ENCODE data around the gene DYNC1I1.

Gene DYNC1I1

DNA sequence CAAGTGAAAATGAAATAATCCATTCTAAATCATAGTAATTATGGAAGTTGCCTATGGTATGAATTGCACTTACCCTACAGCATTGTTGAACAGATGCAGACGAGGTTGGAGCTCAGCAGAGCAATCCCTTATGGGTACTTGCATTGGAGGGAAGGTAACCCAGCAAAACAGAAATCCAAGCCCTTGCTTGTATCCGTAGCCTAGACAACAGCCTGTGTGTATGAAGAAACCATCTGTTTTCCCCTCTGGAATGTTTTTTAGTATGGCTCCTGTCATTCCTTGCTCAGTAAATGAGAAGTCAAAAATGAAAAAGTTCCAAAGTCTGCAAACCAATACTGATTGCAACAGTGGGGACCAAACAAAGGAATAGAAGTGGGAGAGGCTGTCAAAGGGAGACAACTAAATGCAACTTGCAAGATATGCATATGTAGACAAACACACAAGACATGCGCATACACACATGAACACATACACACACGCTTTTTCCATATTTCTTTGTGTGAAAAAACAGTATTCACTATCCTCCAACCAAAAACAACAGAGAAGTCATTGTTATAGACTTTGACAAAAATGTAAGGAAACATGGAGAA, 260.8 kb downstream of the DYNC1I1 start:
- no peak for DNase-seq

DNA sequence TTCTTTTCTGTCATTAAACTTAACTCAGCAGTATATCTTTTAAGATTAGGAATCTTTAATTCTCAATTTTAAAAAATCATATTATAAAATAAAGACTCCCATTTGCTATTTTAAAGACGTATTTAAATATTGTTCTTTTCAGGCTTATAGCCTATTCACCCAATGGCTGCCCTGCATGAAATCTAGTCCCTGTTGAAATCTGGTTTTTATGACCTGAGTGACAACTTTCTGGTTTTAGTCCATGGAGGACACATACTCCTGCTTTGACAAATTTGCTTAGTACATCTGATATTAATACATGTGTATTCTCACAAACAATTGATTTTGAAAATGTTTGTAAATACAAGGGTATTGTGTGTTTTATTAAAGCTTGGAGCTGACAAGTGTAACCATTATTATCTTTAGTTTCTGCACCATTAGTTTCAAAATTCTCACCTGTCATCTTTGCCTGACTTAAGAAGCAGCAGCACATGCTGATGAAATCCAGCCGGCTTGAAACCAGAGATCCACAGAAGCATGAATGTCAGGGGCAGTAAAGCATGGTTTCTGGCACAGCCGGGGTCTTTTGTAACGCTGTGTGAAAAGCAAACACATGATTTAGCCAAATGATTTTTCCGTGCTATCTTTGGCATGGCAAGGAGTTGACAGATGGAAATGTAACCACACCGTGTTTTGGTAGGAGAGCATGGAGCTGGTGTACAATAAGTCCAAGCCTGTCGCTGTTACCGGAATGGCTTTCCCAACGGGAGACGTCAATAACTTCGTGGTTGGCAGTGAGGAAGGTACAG, 262.8 kb downstream of the DYNC1I1 start:
- DNase-seq: no peak

DNA sequence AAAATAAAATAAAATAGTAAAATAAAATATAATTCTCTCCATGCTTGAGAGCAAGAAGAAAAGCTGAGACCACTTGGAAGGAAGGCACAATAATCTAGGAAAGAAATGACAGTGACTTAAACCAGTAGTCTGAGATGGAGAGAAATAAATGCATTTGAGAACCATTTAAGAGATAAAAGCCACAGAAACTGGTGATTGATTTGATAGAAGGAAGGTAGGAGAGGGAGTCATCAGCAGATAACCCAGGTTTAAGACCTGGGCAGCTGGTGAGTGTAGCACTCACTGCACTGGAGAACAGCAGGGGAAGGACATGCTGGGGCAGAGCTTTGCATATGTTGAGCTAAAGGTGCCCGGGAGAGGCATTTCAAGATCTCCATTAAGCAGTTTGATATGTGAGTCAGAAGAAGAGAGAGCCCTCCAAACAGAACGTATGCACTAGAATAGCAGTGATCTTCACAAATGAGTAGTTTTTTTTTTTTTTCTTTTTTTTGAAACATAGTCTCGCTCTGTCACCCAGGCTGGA, 268.0 kb downstream of the DYNC1I1 start:
- DNase-seq: no peak

DNA sequence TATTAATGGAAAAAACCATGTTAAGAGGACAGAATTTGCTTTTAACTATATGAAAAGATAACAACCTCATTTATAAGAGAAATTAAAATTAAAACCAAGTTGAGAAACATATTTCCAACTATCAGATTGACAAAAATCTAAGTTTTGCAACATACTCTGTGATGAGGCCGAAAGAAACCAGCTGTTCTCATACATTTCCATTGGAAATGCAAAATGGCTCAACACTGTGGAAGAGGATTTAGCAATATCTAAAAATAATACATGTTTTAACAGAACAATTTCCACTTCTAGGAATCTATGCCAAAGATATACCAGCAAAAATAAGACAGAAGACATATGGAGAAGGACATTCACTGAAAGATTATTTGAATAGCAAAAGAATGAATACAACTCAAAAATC, 268.8 kb downstream of the DYNC1I1 start:
- DNase-seq: no peak

DNA sequence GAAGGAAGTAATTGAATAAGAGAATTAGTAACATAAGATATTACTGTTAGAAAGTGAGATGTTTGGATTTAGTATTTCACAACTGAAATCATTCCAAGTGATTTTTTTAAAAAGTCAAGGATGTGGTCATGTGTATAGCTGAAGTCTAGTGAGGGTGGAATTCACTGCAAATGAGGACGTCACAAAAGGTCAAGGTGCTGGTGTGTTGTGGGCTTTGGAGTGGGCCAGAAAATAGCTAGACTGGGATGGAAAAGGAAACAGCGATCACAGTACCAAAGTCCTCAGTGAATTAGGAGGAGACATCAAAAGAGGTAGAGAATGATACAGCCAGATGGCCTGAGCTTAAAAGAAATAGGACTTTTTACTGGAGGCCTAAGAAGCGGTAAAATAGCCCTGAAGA, 272.8 kb downstream of the DYNC1I1 start:
- no peak for DNase-seq

DNA sequence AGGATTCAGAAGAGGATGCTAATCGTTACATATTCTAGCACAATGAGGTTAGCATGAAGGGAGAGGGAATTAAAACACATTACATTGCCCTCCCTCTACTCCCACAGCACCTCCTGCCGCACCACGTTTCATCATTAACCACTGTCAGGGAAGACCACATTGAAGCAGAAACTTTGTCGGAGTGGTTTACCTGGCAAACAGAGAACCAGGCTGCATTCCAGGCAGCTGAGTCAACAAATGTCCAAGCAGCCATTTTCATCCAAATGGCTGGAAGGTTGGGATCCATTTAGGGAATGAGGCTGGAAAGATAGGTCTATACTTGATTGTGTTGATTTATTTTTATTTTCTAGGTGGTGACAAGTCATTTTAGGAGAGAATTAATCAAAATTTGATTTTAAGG, 273.6 kb downstream of the DYNC1I1 start:
- DNase-seq: no peak

DNA sequence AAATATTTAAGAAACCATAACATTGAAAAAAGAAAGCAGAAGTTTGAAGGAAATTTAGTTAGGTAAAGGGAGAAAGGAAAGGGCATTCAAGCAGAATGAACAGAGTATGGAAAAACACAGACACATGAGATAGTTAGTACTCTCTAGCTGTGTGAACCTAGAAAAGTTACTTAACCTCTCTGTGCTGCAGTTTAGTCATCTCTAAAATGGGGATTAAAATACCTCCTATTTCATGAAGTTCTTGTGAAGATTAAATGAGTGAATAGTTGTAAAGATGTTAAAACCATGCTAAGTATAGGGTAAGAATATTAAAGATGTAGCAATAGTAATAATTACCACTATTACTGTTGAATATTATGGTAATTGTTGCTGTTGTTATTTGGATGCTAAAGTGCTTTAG, 279.9 kb downstream of the DYNC1I1 start:
- DNase-seq: no peak

DNA sequence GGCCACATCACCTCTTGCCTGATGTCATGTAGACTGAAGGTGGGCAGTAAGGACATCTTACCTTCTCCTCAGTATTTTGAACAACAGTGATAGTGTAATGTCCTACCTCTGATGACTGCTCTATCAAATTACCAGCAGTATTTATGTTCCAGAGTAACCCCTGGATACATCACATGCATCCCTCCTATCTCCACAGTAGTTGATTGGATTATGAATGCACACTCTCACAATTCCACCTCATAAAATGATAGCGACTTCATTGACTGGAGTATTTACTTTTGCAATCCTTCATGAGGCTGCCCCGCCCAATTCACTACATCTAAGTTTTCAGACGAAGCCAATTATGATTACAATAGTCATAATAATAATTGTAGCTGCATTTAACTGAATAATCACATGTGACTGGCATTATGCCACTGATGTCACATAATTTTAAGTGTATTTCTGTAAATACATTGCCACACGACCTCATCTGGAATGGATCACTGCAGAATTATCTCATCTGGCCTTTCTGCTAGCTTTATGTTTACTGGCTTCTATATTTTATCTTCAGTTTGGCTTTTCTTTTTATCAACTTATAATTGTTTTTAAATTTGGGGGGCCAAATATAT, 280.6 kb downstream of the DYNC1I1 start:
- no peak for DNase-seq

DNA sequence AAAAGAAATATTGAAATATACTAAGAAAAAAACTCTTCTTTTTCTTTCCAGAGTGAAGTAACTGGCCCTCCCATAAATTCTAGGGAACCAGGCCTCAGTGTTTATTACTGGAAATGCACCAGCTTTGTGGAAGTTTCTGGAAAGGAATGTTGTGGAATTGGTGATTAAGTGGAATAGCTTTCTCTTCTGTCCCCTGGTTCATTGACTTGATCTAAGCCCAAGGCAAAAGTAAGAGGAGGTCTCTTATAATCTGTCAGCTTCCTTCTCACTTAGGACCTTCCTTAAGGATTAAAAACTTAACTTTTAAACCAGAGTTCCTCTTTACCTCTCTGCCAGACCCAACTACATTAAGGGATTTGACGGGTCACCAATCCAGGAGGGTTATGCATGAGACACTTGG, 283.4 kb downstream of the DYNC1I1 start:
- DNase-seq: no peak

DNA sequence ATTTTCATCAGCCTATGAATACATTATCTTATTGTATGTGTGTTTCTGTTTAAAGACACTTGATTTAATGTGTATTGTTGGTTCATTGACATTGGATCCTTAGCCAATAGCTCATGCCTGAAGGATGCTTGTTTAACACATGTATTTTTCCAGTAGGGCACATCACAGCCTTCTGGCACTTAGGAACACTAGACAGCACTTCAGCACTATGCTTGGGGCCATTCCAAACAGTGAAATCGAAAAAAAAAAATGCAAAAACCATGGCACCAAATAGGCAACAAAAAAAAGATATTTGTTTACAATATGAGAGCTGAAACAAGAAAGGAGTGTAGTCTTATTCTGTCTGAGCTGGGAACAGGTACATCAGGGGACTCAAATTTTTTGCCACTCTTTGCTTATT, 286.7 kb downstream of the DYNC1I1 start:
- DNase-seq: no peak

DNA sequence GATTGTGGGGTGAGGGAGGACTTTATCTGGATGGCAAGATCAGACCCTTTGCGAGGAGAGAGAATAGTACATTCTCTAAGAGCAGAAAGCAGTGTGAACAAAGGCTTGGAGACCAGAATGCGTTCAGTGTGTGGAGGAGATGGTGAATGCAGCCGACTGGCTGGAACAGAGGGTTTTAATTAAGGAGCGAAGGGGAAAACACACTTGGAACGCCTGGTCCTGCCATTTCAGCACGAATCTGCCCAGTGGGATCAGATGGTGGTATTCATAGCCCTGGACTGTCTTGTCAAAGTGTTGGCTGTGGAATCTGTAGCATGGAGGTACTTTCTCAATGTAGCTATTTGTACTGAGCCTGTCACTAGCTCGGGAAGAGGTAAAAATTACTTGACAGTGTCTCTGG, 288.7 kb downstream of the DYNC1I1 start:
- no peak for DNase-seq

DNA sequence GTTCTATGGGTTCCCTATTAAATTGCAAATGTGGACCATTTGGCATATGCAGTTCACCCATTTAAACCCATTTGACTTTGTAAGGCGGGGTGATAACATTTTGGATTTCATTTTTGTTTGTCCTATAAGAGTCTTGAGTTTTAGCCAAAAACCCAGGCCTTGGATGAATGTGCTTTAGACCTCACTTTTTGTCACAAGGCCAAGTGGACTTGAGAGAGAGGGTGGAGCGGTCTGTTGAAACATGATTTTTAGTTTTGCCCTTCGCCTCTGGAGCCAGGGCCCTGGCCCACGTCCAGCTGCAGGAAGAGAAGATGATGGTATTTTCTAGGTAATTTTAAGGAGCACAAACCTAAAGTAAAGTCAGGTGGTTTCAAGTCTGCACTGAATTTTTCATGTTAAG, 289.5 kb downstream of the DYNC1I1 start:
- no peak for DNase-seq

DNA sequence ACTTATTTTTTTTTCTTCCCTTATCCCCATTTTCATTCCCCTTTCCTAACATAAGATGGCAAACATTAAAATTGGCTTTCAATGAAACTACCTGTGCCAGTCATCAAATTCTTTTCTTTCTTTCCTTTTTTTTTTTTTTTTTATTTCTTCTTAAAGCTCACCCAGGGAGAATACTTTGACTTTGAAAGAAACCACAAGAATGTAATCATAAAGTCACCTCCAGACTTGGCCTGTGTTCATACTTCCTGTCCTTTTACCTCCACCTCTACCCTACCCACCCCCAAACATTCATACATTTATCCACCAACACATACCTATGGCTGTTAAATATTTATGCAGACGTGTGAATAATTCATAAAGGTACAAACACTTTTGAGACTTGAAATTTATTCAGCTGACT, 295.0 kb downstream of the DYNC1I1 start:
- DNase-seq: no peak

DNA sequence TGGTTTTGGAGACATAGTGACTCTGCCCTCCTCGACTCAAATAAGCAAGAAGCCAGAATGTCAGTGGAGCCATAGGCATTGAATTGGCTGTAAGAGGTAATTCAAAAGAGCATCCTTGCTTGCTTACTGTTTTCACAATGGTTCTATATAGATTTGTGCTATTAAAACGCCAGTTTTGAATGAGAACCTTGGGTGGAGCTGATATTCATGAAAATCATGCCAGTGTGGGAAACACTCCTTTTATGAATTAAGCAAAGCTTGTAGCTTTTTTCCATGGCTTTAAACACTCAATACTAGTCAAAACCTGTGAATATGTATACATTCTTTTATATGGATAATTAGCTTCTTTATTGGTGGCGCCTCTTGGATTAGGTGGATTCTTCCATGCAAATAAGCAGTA, 297.0 kb downstream of the DYNC1I1 start:
- no peak for DNase-seq

DNA sequence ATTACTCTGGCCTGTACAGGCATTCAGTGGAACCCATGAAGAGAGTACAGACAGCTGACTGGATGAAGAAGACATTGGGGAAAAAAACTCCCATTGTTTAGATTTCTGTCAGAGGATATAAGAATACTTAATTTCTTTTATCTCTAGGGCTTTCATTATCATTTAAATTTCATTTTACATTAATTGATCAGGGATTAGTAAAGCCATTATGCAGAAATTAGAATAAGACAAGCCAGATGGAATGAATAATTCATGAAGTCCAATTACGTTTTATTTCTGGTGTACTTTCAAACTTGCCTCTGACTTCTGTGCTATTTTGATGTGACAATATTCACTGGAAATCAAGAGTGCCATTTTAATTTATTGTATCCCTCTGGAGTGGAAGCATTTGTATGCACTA, 302.5 kb downstream of the DYNC1I1 start:
- DNase-seq: no peak

DNA sequence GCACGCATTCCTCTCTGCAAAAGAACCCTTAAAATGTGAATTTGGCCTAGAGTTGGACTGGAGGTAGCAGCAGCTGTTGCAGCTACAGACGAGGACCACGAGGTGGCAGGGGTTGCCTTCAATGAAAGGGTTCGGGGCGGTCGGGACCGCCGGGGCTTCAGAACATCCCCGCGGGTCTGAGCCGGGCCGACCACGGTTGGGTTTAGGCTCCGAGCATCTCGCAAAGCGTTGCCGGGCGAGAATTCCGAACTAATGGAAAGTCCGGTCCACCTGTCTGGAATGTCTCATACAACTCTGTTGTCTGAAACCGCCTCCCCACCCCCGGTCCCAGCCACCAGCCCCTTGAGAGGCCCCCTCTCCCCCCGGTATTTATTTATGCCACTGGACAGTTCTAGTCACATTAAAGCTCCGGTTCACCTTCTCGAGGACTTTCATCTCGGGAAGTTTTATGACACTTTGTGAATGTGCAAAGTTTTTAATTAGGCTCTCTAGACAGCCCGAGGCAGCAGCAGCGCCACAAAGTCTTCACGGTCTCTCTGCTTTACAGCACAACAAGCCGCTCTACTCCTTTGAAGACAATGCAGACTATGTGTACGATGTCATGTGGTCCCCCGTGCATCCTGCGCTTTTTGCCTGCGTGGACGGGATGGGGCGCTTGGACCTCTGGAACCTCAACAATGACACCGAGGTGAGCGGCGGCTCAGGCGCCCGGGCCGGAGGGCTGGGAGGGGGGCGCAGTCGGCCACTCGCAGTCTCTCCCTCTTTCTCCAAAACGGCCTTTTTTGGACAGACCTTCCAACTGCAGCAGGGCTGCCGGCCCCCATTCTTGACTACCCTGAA, 303.4 kb downstream of the DYNC1I1 start:
- peak; percentile 25 to 33 for DNase-seq

DNA sequence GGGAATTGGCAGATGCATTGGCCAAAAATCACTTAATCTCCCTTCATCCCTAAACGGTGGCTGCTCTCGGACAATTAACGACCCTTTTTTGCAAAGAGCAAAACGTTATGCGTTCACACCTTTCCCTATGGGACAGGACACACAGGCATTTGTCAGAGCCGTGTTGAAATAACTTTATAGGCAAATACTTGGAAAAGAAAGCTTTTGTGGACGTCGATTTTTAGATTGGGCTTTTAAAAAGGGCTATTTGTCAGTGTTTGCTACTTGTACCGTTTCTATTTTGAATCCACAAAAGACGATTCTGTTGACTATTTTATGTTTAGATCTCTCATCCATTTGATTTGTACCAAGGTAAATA, 304.0 kb downstream of the DYNC1I1 start:
- DNase-seq: no peak

DNA sequence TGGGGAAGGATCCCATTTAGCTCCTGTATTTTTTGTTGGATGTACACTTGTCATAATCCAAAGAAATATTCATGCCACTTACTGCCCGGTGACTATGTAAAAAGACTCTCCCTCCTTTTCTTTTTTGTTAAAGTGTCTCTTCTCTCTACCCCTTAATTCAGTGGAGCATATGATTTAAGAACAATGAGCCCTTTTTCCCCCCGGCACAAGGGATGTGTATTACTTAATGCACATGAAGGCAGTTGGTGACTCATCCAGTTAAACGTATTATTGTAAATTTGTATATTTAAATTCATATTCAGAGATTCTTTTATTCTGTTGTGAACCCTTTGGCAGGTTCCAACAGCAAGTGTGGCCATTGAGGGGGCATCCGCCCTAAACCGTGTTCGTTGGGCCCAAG, 307.7 kb downstream of the DYNC1I1 start:
- no peak for DNase-seq

DNA sequence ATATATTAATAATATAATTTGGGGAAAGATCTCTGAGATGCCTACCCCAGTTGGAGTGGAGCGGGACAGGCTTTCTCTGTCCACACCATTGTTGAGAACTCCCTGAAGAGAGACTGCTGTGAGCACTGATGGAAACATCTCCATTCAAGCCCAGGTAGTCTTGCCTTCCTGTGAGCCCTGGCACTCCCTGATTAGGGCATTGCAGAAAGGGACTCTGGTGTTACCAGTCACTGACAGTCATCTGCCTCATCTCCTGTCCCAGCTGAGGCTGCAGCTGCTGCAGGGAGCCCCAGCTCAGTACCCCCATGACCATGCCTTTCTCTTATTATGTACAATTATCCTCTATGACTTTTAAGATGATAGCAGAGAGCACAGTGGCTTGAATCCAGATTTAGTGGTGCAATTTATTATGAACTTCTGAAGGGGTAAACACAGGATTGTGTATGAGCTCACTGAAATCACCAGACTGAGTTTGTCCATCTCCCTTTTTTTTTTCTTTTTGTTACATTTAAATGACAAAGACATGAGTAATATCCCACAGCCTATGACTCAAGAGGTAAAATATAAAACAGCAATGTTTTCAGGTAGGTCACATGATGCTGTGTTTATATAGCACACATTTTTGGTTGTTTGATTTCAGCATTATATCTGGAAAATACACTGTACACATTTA, 312.7 kb downstream of the DYNC1I1 start:
- no peak for DNase-seq

DNA sequence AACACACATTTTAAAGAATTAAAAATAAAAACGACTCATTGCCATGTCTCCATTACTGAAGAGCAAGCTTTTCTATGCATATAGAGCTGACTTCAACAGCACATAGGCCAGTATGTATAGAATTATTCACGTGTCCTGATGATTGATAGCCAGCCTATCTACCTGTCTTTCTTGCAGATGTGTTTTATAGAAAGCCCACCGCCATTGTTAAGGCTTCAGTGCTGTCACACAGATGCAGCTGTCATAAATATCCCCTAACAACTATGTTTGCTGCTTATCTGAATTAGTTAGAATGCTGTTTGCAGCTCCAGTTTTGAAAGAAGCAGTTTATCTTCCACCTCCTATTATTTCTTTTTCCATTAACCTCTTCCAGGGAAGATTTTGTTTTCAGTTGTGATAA, 313.6 kb downstream of the DYNC1I1 start:
- DNase-seq: no peak

DNA sequence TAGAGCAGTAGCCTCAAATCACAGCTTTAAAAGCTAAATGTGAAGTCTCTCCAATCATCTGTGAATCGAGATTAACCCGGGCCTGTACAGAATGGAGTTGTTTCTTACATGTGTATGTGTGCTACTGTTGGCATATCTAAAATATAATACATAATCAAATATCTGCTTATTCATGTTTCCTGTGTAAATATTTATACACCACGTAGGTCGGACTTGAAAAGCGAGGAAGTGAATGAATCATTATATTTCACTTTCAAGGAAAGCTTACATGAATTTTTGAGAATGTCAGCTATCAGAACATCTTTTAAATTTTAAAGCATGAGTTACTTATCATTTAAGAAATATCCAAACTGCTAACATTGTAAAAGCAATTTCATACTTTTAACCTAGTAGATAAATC, 316.2 kb downstream of the DYNC1I1 start:
- DNase-seq: no peak

DNA sequence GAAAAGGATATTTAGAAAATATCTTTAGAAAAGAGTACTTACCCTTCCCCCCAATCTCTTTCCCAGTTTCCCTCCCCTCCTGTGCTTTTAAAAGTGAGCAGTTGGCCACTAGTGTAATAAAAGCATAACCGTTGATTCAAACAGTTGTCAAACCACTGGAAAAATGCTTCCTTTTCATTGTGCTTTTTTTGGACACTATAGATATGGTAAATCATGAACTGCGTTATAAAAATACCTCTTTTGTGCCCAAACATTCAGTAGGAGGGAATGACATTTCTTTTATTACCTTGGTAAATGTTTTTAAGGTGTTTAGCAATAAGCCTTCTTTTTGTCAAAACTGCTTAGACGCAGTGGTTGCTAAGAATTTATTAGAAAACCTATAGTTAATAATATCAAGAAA, 317.2 kb downstream of the DYNC1I1 start:
- no peak for DNase-seq

DNA sequence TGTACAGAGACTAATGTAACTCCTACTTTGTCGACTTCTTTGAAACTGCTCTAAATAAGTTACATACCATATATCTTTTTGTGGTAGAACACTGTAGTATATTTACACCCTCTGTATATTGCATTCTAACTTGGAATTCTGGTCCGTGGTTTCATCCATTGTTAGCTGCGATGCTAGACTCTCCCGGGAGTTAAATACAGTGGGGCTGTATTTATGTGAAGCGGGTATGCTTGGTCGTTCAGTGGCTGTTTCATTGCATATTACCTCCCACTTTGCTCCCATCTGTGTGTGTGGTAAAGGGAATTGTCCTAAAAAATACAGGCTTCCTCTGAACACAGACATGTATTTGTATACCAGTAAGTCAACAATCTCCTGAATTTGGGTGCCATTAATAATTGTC, 318.4 kb downstream of the DYNC1I1 start:
- no peak for DNase-seq
